ENCODE data around the gene ANXA5.

DNA sequence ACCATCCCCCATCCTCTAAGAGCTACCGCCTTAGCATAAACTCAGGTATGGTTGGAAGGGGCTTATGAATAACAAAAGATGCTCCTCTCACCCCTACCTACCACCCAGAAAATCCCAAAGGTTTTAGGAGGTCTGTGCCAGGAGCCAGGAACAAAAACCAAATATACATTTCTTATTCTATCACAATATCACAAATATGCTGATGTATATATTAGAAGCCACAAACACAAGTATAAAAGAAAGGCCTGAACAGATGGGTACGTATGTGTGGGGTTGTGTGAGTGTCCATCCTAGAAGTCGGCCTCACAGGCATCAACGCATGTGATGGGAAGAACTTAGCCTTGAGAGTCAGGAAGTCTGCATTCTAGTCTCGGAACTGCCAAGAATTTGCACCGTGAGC lies 8.7 kb upstream of the ANXA5 start:
- TF ChIP-seq, protein P1, sequence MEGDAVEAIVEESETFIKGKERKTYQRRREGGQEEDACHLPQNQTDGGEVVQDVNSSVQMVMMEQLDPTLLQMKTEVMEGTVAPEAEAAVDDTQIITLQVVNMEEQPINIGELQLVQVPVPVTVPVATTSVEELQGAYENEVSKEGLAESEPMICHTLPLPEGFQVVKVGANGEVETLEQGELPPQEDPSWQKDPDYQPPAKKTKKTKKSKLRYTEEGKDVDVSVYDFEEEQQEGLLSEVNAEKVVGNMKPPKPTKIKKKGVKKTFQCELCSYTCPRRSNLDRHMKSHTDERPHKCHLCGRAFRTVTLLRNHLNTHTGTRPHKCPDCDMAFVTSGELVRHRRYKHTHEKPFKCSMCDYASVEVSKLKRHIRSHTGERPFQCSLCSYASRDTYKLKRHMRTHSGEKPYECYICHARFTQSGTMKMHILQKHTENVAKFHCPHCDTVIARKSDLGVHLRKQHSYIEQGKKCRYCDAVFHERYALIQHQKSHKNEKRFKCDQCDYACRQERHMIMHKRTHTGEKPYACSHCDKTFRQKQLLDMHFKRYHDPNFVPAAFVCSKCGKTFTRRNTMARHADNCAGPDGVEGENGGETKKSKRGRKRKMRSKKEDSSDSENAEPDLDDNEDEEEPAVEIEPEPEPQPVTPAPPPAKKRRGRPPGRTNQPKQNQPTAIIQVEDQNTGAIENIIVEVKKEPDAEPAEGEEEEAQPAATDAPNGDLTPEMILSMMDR (IDR thresholded peaks at IDR 0.05), result no peak
- TF ChIP-seq POLR2A (IDR thresholded peaks at IDR 0.05), result no peak
